AG09319 (cell line): ENCODE data around the gene MVB12A.

ENCODE experiments used
- DNase-seq: peaks from one replicate; pipeline ENCODE4 v3.0.0-alpha.2; 2010; ENCODE audit warnings: low read depth; ENCODE audit errors: extremely low read depth
- CTCF ChIP-seq: IDR thresholded peaks from 2 replicates; pipeline ENCODE4 v1.5.1; 2011; ENCODE audit warnings: low read depth, mild to moderate bottlenecking, inconsistent platforms, low read length, moderate library complexity

Gene MVB12A

GRCh38 chr19:17398902-17399527, 20.8 kb upstream of the MVB12A start:
- no peak for DNase-seq
- TF ChIP-seq CTCF: no peak

GRCh38 chr19:17401628-17402027, 18.2 kb upstream of the MVB12A start:
- DNase-seq: no peak
- TF ChIP-seq CTCF: no peak

- no peak for TF ChIP-seq CTCF
- DNase-seq: no peak
Measured at GRCh38 chr19:17402982-17403855, 16.6 kb upstream of the MVB12A start.

- no peak for DNase-seq
- no peak for TF ChIP-seq CTCF
Measured at GRCh38 chr19:17404015-17404414, 15.8 kb upstream of the MVB12A start.

- no peak for DNase-seq
- TF ChIP-seq CTCF: no peak
Measured at GRCh38 chr19:17404621-17405249, 15.1 kb upstream of the MVB12A start.

- TF ChIP-seq CTCF: no peak
- DNase-seq: no peak
Measured at GRCh38 chr19:17405250-17406045, 14.4 kb upstream of the MVB12A start, which contains the start of gene BST2. Gene BST2, minus strand, starts transcription at chr19:17405630. Its CDS starts 55 bp downstream, at chr19:17405575.
